D721Med (cell line): ENCODE measurements around the gene ADARB2.

Experiments
- DNase-seq: peaks from one replicate; pipeline ENCODE4 v3.0.0; 2011; ENCODE audit warnings: low spot score; ENCODE audit not compliant: insufficient read length
- FAIRE-seq: peaks from 2 replicates; lab custom pipeline; 2011; peaks lifted over from hg19 to GRCh38; lab: Jason Lieb, UNC
- TF ChIP-seq, protein P1 (sequence below): IDR thresholded peaks from 2 replicates; pipeline ENCODE4 v1.5.1; 2012; ENCODE audit warnings: mild to moderate bottlenecking, control low read depth; ENCODE audit not compliant: insufficient read depth; ENCODE audit errors: missing control alignments

Gene ADARB2

DNA sequence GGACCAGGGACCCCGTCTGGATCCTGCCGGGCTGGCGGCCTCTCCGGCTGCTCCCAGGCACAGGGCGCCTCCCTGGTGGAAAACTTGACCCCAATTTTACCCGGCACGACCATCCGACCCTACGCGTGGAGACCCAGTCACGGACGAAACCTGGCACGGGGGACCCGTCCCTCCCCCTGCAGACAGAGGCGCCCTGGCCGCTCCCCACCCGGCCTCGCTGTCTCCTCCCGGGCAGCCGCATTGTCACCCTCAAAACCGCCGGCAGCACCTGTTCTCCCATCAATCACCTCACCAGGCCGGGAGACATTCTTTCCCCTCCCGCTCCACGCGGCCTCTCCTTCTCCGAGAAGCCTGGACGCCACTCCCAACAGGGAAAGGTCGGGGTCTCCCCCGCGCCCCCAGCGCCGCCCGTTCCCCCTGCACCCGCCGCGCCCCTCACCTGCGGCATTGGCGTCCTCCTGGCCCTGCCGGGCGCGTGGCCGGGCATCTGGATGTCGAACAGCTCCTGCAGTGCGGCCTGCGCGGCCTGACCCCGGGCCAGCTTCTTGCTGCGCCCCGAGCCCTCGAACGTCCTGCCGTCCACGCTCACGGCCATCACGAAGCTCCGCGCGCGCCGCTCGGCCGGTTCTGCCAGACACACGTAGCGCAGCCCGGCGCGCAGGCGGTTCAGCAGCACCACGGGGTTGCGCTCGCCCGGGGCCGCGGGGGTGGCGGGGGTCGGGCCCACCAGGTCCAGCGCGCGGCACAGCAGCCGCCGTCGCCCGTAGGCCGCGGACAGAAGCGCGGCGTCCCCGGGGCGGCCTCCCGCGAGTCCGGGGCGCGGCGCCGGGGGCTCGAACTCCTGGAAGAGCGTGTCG is 374.5 kb downstream of the ADARB2 start:
- no peak for FAIRE-seq
- TF ChIP-seq, protein P1, sequence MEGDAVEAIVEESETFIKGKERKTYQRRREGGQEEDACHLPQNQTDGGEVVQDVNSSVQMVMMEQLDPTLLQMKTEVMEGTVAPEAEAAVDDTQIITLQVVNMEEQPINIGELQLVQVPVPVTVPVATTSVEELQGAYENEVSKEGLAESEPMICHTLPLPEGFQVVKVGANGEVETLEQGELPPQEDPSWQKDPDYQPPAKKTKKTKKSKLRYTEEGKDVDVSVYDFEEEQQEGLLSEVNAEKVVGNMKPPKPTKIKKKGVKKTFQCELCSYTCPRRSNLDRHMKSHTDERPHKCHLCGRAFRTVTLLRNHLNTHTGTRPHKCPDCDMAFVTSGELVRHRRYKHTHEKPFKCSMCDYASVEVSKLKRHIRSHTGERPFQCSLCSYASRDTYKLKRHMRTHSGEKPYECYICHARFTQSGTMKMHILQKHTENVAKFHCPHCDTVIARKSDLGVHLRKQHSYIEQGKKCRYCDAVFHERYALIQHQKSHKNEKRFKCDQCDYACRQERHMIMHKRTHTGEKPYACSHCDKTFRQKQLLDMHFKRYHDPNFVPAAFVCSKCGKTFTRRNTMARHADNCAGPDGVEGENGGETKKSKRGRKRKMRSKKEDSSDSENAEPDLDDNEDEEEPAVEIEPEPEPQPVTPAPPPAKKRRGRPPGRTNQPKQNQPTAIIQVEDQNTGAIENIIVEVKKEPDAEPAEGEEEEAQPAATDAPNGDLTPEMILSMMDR, result no peak
- no peak for DNase-seq

DNA sequence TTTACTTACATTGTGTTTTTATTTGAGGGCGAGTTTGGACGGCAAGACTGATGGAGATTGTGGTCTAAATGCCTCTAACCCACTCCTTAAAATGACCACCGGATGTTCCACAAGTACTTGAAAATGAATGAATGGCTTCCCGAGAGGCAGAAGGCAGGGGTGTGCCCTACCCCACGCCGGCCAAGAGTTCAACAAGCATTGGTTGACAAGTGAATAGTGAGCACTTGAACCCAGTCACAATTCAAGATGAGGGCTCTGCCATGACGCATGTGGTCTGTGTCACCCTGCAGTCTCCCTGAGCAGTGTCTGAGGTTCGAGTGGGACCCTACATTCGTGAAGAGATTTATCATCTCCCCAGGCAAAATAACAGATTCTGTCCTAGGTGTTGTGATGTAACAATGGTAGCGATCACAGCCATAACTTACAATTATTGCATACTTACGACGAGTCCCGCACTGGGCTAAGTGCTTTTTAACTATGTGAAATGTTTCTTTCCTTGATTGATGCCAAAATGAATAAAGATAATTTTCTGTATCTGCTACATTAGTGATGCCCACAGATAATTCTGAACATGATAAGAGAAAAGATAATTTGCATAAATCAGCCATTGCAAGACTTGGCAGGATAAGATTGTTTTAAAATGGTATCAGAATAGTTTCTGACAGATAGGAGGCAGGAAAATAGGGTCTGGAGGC is 375.8 kb downstream of the ADARB2 start:
- FAIRE-seq (no peak), DNase-seq (no peak)
- TF ChIP-seq, protein P1, result no peak

DNA sequence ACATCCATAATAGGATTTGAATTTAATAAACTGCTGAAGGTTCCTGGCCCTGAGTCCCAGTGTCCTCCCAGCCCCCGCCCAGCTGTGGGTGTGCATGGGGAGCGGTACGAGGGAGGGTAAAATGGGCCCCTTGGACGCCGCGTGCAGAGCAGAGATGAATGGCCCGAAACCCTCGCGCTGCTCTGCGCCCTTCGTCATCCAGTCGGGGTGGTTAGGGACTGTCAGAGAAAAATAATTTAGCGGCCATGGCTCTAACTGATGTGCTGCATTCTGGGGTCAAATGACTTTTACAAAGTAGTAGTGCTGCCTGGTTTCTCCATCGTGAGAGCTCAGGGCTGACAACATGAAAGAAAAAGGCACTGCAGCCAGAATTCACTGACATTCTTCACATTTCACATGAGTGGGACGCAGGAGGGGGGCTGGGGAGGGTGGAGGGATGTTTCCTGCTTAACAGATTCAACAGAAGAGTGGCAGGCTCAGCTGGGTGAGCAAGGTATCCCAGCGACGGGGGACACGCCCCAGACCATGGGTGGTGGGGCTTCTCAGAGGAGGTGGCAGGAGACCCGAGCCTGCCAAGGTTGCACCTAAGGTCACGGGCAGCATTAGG is 376.7 kb downstream of the ADARB2 start:
- TF ChIP-seq, protein P1, result no peak
- no peak for DNase-seq
- FAIRE-seq, result no peak

DNA sequence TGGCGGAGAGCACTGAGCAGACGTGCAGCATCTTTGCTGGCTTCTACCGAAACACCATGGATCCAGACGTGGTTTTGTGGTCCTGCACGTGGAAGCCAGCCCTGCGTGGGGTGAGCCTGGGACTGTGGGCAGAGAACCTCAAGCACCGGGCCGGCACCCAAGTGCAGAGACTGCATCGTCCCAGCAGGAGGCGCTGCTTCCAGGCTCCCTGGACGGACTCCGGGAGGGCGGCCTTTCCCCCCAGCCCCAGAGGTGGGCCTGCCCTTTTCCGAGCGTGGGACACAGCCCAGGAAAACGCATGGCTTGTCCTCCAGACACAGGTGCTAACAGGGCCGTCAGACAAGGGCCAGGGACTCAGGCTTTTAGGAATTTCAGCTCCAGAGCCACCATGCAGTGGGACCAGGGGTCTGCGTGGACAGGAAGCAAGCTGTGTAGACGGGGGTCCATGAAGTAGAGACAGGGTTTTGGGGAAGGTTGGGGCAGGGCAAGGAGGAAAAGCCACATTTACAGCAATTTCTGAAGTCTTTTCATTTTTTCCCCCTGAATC is 377.2 kb downstream of the ADARB2 start:
- TF ChIP-seq, protein P1, result peak; percentile 6
- FAIRE-seq, result no peak
- DNase-seq, result no peak

DNA sequence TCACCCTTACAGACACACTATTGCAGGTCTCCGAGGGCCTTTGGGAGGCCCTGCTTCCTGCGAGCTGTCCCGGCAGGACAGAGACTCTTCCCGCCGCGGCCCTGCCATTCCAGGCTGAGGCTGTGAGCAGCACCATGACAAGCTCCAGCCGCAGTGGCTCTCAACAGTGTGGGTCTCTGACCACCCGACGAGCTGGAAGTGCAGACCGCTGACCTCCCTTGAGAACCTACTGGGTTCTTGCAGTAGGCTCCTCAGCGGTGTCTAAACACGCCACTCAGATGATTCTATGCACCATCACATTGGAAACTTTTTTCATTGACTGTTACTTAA is 377.7 kb downstream of the ADARB2 start:
- DNase-seq (no peak), FAIRE-seq (no peak)
- TF ChIP-seq, protein P1, result no peak

DNA sequence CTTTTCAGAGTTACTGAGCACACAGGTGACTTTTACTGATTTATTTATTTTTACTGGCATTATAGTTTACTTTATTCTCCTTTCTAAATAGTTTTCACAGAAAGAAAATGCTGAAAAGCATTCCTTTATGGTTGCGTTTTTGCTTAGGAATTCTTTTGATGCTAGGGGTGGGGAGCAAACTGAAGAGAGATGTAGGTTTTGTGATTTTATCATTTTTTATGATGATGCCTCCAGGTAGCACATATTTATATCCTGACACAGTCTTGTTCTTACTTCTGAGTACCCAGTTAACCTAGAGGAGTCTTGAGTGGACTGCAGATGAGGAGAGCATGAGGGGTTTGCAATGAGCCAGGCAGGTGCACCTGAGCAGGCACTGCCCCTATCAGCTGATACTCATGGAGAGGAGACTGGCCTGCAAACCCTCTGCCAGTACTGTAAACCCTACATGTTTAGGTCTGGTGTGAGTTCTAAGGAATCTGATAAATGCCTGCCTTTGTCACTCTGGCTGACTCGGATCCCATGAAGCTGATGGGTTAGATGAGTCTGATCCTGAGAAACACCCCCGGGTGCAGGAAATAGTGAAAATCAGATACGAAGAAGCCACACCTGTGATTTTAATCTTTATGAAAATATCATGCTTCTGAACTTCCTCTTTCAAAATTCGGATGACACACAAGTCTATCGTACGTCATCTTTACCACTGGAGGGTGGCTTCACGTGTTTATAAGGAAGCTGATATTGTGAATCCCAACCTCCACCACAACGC is 378.3 kb downstream of the ADARB2 start:
- no peak for FAIRE-seq
- TF ChIP-seq, protein P1, result no peak
- no peak for DNase-seq
